Activated CD4-positive, alpha-beta T cell treated with anti-CD3 and anti-CD28 coated beads for 24 hours (primary cell): ENCODE results near the gene IGF1R.

Experiments used
- DNase-seq, 2 donors: peaks; one replicate each; pipeline ENCODE4 v3.0.0-alpha.2; 2020; ENCODE audit warnings: low read depth in 2 of 2

Gene IGF1R

DNA sequence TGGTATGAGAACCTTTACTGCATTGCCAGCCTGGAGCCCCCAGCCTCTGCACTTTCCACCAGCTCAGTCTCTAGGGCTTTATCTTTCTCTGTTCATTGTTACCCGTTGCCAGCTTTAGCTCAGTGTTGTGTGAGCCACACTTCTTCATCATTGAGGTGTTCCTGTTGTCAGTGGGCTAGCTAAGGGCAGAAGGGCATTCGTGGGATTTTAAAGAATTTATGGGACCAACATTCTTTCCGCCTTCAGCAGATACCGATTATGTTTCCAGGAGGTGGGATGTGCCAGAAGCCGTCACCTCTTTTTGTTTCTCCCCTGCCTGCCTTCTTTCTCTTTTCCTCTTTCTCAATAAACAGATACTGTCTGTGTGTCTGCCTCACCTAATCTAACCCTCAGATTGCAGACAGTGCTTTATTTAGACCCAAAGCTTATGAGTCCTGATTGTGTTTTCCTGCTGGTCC lies 294.7 kb downstream of the IGF1R start:
- no peak for DNase-seq

GRCh38 chr15:98943601-98944151 lies 295.3 kb downstream of the IGF1R start:
- DNase-seq = no peak

GRCh38 chr15:98946301-98947255 lies 298.2 kb downstream of the IGF1R start:
- no peak for DNase-seq

DNA sequence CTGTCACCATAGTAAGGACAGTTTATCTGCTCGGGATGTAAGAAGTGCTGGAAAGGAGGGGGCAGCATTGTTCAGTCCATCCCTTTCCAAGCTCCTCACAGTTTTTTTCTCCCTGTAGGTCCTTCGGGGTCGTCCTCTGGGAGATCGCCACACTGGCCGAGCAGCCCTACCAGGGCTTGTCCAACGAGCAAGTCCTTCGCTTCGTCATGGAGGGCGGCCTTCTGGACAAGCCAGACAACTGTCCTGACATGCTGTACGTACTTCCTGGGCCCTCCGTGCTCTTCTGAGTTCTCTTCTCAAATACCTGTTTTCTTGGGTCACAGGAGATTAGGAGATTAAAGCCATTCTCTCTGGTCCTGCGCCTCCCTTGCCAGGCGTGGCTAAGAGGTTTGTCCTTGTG lies 300.1 kb downstream of the IGF1R start:
- no peak for DNase-seq

- DNase-seq = no peak
Measured at GRCh38 chr15:98948941-98949340, 300.6 kb downstream of the IGF1R start.

- DNase-seq = no peak
Measured at GRCh38 chr15:98949624-98950023, 301.3 kb downstream of the IGF1R start.

GRCh38 chr15:98950248-98950647 lies 301.9 kb downstream of the IGF1R start:
- no peak for DNase-seq

- DNase-seq = no peak
Measured at GRCh38 chr15:98951004-98951403, 302.7 kb downstream of the IGF1R start.

GRCh38 chr15:98951493-98952320 lies 303.4 kb downstream of the IGF1R start:
- no peak for DNase-seq

- DNase-seq = no peak
Measured at GRCh38 chr15:98952381-98952803, 304.1 kb downstream of the IGF1R start.

DNA sequence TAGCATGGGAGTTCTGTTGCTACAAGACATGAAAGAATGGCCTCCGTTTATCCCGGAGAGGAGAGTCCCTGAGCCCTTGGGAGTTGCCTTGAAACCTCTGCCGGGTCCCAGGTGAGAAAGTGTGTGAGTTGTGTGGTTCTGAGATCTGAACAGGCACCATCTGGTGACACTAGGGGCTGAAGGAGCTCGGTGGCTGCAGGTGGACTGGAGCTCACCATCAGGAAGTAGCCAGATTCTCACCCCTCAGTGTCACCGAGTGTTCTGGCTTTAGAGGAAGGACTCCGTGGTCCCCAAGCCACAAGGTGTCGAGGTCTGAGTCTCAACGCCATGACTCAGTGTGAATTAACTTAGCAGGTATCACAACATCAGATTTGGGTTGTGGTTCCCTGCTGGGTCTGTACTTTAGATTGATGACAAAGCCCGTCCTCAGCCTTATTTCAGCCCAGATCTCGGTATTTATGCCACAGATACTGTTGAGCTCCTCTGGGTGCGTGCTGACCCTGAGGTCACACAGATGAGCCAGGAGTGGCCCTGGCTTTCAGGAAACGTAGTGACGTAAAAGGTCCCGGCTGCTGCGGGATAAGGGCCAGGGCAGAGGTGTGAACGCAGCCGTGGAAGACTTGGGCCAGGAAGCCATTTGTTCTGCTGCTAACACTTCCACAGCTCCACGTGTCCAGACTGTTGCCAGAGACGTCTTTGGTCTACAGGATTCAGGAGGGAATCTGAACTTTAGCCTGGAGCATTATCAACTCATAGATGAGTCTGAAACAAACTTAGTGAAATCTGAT lies 304.9 kb downstream of the IGF1R start:
- DNase-seq = no peak

DNA sequence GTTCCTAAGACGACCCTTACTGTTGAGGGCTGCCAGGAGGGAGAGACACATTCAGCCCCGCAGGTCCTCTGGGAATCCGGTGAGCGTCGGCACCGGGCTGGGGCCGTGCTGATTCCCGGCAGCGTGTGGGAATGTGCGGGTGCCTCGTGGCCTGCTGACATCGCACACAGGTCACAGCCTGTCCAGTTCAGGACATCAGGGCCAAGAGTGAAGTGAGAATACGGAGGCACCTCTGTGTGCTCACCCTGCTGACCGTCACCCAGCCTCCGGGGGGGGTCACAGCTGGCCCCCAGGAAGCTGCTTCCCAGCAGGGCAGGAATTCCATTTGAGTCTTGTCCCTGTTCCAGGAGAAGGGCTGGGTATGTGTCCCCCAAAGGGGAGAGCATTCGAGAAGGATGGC lies 305.6 kb downstream of the IGF1R start:
- DNase-seq = no peak

- DNase-seq = no peak
Measured at GRCh38 chr15:98954411-98954810, 306.1 kb downstream of the IGF1R start.

- DNase-seq = no peak
Measured at GRCh38 chr15:98955331-98955730, 307.0 kb downstream of the IGF1R start.

DNA sequence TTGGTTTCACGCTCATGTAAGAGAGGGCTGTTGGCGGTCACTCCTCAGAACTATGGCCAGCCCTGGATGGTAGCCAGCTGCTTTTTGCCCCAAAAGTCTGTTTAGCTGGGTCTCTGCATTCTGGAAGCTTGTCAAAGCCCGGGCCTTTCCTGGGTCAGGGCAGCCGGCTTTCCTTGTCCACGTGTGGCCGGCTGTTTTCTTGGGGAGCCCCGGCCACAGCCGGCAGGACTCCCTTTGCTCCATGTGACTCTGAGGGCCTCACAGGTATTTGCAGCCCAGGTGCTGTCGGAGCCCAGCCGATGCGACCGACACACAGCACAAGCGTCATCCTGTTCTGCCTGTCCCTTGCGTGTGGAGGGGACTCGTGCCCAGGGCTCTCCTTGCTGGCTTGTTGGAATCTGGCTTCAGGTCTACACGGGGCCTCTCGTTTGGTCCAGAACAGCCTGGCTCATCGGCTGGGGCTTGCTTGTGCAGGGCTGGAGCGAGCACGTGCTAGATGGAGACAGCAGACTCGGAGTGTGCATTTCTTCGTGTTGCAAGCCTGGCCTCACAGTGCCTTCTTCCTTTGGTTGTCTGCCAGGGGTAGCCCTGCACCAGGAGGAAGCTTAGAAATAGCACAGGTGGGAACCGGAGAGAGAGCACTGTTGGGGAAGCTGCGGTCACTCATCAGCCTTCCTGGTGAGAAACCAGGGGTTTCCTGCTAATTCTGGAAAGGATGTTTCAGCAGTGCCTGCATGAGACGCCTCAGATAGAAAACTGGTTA lies 307.8 kb downstream of the IGF1R start:
- DNase-seq = no peak

GRCh38 chr15:98956796-98957553 lies 308.6 kb downstream of the IGF1R start:
- DNase-seq = no peak

DNA sequence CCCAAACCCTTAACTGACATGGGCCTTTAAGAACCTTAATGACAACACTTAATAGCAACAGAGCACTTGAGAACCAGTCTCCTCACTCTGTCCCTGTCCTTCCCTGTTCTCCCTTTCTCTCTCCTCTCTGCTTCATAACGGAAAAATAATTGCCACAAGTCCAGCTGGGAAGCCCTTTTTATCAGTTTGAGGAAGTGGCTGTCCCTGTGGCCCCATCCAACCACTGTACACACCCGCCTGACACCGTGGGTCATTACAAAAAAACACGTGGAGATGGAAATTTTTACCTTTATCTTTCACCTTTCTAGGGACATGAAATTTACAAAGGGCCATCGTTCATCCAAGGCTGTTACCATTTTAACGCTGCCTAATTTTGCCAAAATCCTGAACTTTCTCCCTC lies 309.3 kb downstream of the IGF1R start:
- DNase-seq = no peak

GRCh38 chr15:98958076-98958475 lies 309.7 kb downstream of the IGF1R start:
- DNase-seq = no peak

- no peak for DNase-seq
Measured at GRCh38 chr15:98958918-98959639, 310.7 kb downstream of the IGF1R start.
